Posterior cingulate gyrus (tissue), 11 donors: Measurements from ENCODE around the gene SPEM3.

Experiments used
- DNase-seq, 10 donors: peaks; one replicate each; pipeline versions ENCODE4 v3.0.0 to v3.0.0-alpha.2; 2020 to 2021; ENCODE audit warnings: mixed read lengths in 3 of 10
- intact Hi-C: fragments of 100-400 bp; cut with DNase I; formaldehyde crosslinking; loops from one replicate; pipeline ENCODE4 v1.15.1; 2023

SPEM3 gene

GRCh38 chr17:7417056-7417655, 11.5 kb upstream of the SPEM3 start:
- intact Hi-C loops, result no loop called here
- DNase-seq, result peak in 1 of 10 donors; percentile 72

GRCh38 chr17:7418472-7419152, 10.0 kb upstream of the SPEM3 start:
- DNase-seq, result peak in 1 of 10 donors; percentile 78
- intact Hi-C loops, result no loop called here

- no peak for DNase-seq
- intact Hi-C loops, result no loop called here
Observed at GRCh38 chr17:7419819-7420610, 8.6 kb upstream of the SPEM3 start, which contains the start of gene SPEM1. Gene SPEM1 (plus strand): TSS chr17:7420324. CDS start chr17:7420385, 61 bp downstream.

- DNase-seq, result peak in 1 of 10 donors; percentile 78
Observed at GRCh38 chr17:7421186-7421585, 7.5 kb upstream of the SPEM3 start.

GRCh38 chr17:7423679-7424078, 5.0 kb upstream of the SPEM3 start:
- no peak for DNase-seq
- intact Hi-C loops, result no loop called here

More at GRCh38 chr17:7421186-7421585, 7.5 kb upstream of the SPEM3 start:
- intact Hi-C loops, result no loop called here

GRCh38 chr17:7425316-7425715, 3.3 kb upstream of the SPEM3 start, which contains the start of gene SPEM2:
Gene SPEM2 (plus strand): TSS chr17:7425616. CDS start chr17:7425689, 73 bp downstream.
- no peak for DNase-seq
- intact Hi-C loops, result no loop called here

- DNase-seq, result no peak
- intact Hi-C loops, result no loop called here
Observed at GRCh38 chr17:7425756-7426155, 2.9 kb upstream of the SPEM3 start.

GRCh38 chr17:7426203-7426863, 2.3 kb upstream of the SPEM3 start:
- intact Hi-C loops, result no loop called here
- DNase-seq, result peak in 1 of 10 donors; percentile 47

GRCh38 chr17:7426896-7427489, 1.7 kb upstream of the SPEM3 start:
- intact Hi-C loops, result no loop called here
- peak in 1 of 10 donors; percentile 75 for DNase-seq

GRCh38 chr17:7427549-7427948, 1.1 kb upstream of the SPEM3 start:
- intact Hi-C loops, result no loop called here
- no peak for DNase-seq

GRCh38 chr17:7429722-7430121, 1.1 kb downstream of the SPEM3 start:
- intact Hi-C loops, result loop anchor here (10.0 kb wide), 1 partner anchor 155 kb away; the partner anchor contains the start of gene MPDU1
- peak in 1 of 10 donors; percentile 76 for DNase-seq

GRCh38 chr17:7431231-7431630, 2.6 kb downstream of the SPEM3 start:
- intact Hi-C loops, result loop anchor here (10.0 kb wide), 1 partner anchor 154 kb away; the partner anchor contains the start of gene MPDU1
- DNase-seq, result no peak

- intact Hi-C loops, result loop anchor here (10.0 kb wide), 1 partner anchor 153 kb away; the partner anchor contains the start of gene MPDU1
Observed at GRCh38 chr17:7432296-7432695, 3.6 kb downstream of the SPEM3 start.

GRCh38 chr17:7435676-7436555, 7.3 kb downstream of the SPEM3 start:
- intact Hi-C loops, result loop anchor here (5.0 to 10.0 kb wide), 3 partner anchors 44 to 149 kb away; partner anchors contain the start of genes MPDU1, PLSCR3 and TMEM95
- peak in 1 of 10 donors; percentile 82 for DNase-seq

More at GRCh38 chr17:7432296-7432695, 3.6 kb downstream of the SPEM3 start:
- DNase-seq, result no peak

- peak in 9 of 10 donors; percentile 53 to 96 (median 65) for DNase-seq
- intact Hi-C loops, result loop anchor here (1.0 to 10.0 kb wide), 4 partner anchors 44 to 148 kb away; partner anchors contain the start of genes MPDU1, PLSCR3, POLR2A and TMEM95
Observed at GRCh38 chr17:7436556-7437368, 8.1 kb downstream of the SPEM3 start.

GRCh38 chr17:7437369-7437863, 8.8 kb downstream of the SPEM3 start:
- intact Hi-C loops, result loop anchor here (1.0 to 10.0 kb wide), 4 partner anchors 45 to 147 kb away; partner anchors contain the start of genes MPDU1, PLSCR3, POLR2A and TMEM95
- no peak for DNase-seq

GRCh38 chr17:7437950-7438614, 9.4 kb downstream of the SPEM3 start:
- DNase-seq, result peak in 9 of 10 donors; percentile 32 to 93 (median 52)

More at GRCh38 chr17:7437950-7438614, 9.4 kb downstream of the SPEM3 start:
- intact Hi-C loops, result loop anchor here (1.0 to 10.0 kb wide), 4 partner anchors 46 to 147 kb away; partner anchors contain the start of genes MPDU1, PLSCR3, POLR2A and TMEM95
